Left ventricle myocardium superior (tissue), 1 donor: ENCODE results near the gene FGF21. TPM values are rescaled to one million over a fixed set of nuclear protein-coding genes. Genes with fewer than 3 reads are reported as not detected.
"Not testable (repeated sequence)": the region's sequence is repeated elsewhere in the genome, so short reads cannot be mapped to it uniquely, and the experiment has no call there.

Experiments used
- ATAC-seq: fragments of 200-7000 bp; cut with Tn5 transposase; one replicate; pipeline ENCODE4 v1.9.1; 2020; ENCODE audit warnings: mild to moderate bottlenecking, moderate library complexity
- DNase-seq: peaks from one replicate; pipeline ENCODE4 v3.0.0-alpha.2; 2020
- intact Hi-C: fragments of 100-400 bp; cut with micrococcal nuclease; formaldehyde crosslinking; loops from one replicate; pipeline ENCODE4 v1.11.0; 2022
- long read RNA-seq: library from polyadenylated mRNA; unstranded; transcript quantifications from one replicate; pipeline ENCODE4 v2.0.0, GENCODE V29; 2021
- total RNA-seq: library from RNA; stranded (reverse); fragmentation: NEBNext Ultra II Directional; extraction: Animal tissue kit (Norgen Biotek cat#: 25700); gene quantifications from one replicate; pipeline ENCODE4 v1.2.1, GENCODE V29; 2021
- donor health status: DM: no; HTN: yes; CAD: no; lungs with severe emphysema.

Gene FGF21
- total RNA-seq, result not detected
- long read RNA-seq, result 0 reads

- intact Hi-C loops, result no loop called here
- DNase-seq (no peak), ATAC-seq (no peak)
Observed at GRCh38 chr19:48755084-48755641, at the start of gene FGF21. FGF21 (plus strand) TSS chr19:48755524; CDS start chr19:48756237, 713 bp downstream.

GRCh38 chr19:48708471-48708870, 46.9 kb upstream of the FGF21 start:
- no peak for DNase-seq
- intact Hi-C loops, result no loop called here
- ATAC-seq, result no peak

GRCh38 chr19:48711106-48711662, 44.1 kb upstream of the FGF21 start:
- ATAC-seq (no peak), DNase-seq (no peak)
- intact Hi-C loops, result no loop called here

- intact Hi-C loops, result no loop called here
- DNase-seq, result peak; percentile 35
- ATAC-seq, result no peak
Observed at GRCh38 chr19:48713041-48713863, 42.1 kb upstream of the FGF21 start.

GRCh38 chr19:48713864-48714755, 41.2 kb upstream of the FGF21 start:
- peak; percentile 89 for ATAC-seq
- peak; percentile 100 for DNase-seq
- intact Hi-C loops, result no loop called here

GRCh38 chr19:48714759-48715675, 40.3 kb upstream of the FGF21 start:
- DNase-seq, result no peak
- ATAC-seq, result no peak
- intact Hi-C loops, result no loop called here

GRCh38 chr19:48715681-48716171, 39.6 kb upstream of the FGF21 start:
- ATAC-seq, result no peak
- peak; percentile 54 for DNase-seq
- intact Hi-C loops, result no loop called here

- intact Hi-C loops, result no loop called here
- ATAC-seq, result peak; percentile 2
Observed at GRCh38 chr19:48716562-48717291, 38.6 kb upstream of the FGF21 start.

GRCh38 chr19:48718106-48718505, 37.2 kb upstream of the FGF21 start:
- DNase-seq, ATAC-seq, intact Hi-C loops: not testable (repeated sequence)

More at GRCh38 chr19:48716562-48717291, 38.6 kb upstream of the FGF21 start:
- peak; percentile 78 for DNase-seq

GRCh38 chr19:48718711-48719231, 36.6 kb upstream of the FGF21 start:
- DNase-seq, result no peak
- intact Hi-C loops, result no loop called here
- ATAC-seq, result no peak

- no peak for ATAC-seq
- intact Hi-C loops, result no loop called here
- DNase-seq, result peak; percentile 63
Observed at GRCh38 chr19:48719263-48720171, 35.8 kb upstream of the FGF21 start, which contains the start of gene MAMSTR. MAMSTR (minus strand) TSS chr19:48719725; CDS start chr19:48719031, 694 bp downstream.

GRCh38 chr19:48720251-48720612, 35.1 kb upstream of the FGF21 start:
- ATAC-seq (peak; percentile 29), DNase-seq (no peak)
- intact Hi-C loops, result no loop called here

GRCh38 chr19:48720613-48721296, 34.6 kb upstream of the FGF21 start:
- DNase-seq (peak; percentile 99), ATAC-seq (peak; percentile 85)
- intact Hi-C loops, result no loop called here

GRCh38 chr19:48722196-48722708, 33.1 kb upstream of the FGF21 start:
- DNase-seq, result no peak
- intact Hi-C loops, result no loop called here
- no peak for ATAC-seq
